HG02610 (cell line): ENCODE results near the gene GUCY2C.
"Not testable (repeated sequence)": the region's sequence is repeated elsewhere in the genome, so short reads cannot be mapped to it uniquely, and the experiment has no call there.

Experiments used
- ATAC-seq: cut with Tn5 transposase; IDR thresholded peaks from one replicate; pipeline ENCODE4 v1.9.1; 2021; ENCODE audit warnings: mild to moderate bottlenecking, moderate library complexity; ENCODE audit not compliant: unreplicated experiment

Gene GUCY2C

DNA sequence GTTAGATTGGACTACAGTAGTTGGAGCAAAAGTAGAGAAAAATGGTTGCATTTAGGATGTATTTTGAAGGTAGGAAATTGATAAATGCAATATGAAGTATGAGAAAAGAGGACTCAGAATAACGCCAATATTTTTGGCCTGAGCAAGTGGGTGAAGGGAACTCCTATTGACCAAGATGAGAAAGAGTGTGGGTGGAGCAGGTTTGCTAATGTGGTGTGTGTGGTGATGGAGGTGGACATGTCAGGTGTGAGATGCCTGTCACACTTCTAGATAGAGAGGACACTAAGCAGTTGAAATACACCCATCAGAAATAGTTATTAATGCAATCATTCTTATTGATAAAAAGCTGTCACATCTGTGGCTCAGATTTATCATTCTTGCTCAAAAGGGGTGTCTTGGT is 7.3 kb downstream of the GUCY2C start:
- peak; percentile 35 for ATAC-seq

GRCh38 chr12:14682231-14682630 is 14.2 kb downstream of the GUCY2C start:
- ATAC-seq: not testable (repeated sequence)

GRCh38 chr12:14681625-14682024 is 14.8 kb downstream of the GUCY2C start:
- no peak for ATAC-seq

GRCh38 chr12:14681190-14681589 is 15.2 kb downstream of the GUCY2C start:
- no peak for ATAC-seq

DNA sequence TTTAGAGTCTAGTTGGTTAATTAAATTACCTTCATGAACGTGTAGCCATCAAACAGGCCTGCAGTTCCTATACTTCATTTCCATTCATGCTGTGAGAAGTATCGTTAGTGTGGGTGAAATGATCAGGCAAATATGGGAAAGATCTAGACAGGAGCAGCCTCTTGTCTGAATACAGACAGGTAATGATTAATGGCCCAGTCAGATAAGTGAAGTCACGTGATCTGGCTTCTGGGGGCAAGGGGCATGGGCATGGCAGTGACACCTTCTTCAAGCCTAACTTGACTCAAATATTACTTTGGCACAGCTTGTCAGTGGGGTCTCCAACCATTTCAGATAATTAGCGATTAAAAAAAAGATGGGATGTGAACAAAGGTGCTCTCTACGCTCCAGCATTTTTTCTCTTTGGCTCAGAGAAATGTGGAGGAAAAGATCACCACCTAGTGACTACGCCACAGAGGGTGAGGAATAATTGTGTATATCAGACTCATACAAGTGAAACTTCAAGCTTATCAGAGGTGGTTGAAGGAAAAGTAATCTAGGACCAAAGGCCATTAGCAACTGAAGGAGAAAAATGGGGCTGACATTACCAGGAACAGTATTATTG is 17.8 kb downstream of the GUCY2C start:
- no peak for ATAC-seq

- no peak for ATAC-seq
Measured at GRCh38 chr12:14668591-14668990, 27.8 kb downstream of the GUCY2C start.

- no peak for ATAC-seq
Measured at GRCh38 chr12:14665354-14666348, 30.7 kb downstream of the GUCY2C start.

DNA sequence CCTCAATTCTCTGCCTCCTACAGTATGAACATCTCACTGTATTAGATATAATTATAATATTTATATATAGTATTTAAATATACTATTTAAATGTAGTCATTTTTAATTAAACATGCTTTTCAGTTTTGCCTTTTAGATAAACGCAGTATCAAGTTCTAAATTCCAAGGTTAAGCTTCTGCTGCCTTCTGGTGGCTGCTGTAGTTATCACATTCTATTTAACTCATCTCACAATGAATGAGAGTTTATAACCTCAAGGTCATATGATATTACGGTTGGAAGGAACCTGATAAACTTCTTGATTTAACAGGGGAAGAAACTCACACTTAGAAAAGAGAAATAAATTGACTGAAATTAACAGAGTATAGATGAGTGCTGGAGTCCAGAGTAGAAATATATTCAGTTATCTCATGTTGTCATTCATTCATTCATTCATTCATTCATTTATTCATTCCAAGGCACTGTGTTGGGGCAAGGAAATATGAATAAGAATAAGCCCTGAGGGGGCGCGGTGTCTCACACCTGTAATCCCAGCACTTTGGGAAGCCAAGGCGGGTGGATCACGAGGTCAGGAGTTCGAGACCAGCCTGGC is 31.9 kb downstream of the GUCY2C start:
- peak; percentile 45 for ATAC-seq

DNA sequence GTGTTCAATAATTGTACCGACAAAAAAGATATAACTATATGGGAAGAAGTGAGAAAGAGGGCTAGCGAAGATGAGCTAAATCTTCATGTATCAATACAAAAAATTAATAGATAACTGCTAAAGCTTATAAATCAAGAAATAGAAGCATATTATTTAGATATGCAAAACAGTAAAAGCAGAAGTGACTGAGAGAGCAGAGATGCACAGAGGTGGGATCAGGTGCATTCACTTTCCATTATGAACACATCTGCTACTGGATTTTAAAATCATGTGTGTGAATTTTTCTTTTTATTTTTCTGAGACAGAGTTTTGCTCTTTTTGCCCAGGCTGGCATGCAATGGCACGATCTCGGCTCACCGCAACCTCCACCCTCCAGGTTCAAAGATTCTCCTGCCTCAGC is 33.4 kb downstream of the GUCY2C start:
- no peak for ATAC-seq

- no peak for ATAC-seq
Measured at GRCh38 chr12:14656846-14657245, 39.6 kb downstream of the GUCY2C start.

DNA sequence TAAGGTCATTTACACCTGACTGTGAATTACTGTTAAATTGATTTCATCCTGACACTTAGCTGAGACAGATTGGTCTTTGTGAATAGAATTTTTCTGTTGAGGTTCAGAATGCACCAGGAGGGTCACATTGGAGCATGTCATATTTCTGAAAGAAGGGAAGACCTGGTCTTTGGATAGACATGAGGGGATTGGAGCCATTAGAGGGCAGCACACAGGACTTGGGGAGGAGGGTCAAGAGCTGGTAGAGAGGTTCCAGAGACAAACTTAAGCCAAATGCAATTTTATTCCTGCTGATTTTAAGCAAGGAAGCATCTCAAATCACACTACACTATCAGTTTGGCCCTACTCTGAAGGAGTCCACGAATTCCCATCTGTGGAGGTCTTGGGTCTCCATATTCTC is 41.1 kb downstream of the GUCY2C start:
- no peak for ATAC-seq

DNA sequence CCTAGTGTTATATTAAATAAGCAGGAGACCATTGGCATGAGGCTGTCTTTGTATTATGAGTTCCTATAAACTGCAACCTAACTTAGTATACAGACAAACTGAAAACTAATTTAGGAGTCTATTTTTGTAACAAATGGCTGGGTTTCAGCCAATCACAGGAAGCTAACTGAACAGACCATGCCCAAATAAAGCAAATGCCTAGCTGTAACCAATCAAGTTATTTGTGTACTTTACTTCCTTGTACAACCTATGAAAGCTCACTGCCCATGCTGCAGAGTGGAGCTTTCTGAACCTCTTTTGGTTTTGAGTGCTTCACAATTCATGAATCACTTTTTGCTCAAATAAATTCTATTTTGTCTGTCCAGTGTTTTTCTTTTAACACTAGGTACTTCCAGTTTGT is 41.6 kb downstream of the GUCY2C start:
- no peak for ATAC-seq

DNA sequence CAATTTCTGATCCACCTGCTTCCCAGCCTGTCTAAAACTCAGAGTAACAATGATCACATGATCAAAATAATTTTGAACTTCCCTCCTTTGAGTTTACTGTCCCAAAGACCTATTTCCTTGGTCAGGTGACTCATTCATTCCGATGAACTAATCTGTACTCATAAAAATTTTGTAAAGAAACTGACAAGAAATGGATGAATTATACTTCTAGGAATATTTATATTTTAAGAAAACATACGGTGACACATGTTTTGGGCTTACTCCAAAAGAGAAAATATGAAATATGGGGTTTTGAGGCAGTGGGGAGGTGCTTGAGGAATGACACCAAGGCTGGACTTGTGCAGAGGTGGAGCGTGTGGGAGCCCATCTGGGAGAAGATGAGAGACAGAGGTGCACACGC is 42.0 kb downstream of the GUCY2C start:
- ATAC-seq: no peak

DNA sequence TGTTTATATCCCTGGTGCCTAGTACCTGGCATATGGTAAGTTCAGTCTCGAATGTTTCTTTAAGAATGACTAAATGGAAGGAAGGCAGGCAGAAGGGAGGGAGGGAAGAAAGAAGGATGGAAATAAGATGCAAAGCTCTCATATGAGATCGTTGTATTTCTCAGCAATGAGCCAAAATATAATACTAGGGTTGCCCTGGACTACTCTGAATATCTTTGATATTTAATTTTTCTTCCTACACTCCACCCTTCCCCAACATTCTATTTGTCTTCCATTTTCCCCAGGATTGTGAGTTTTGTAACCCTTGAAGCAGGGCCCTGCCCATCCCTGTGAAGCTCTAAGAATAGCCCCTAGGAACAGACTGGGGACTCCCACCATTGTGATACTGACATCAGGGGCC is 43.9 kb downstream of the GUCY2C start:
- ATAC-seq: no peak

GRCh38 chr12:14651371-14651770 is 45.0 kb downstream of the GUCY2C start:
- ATAC-seq: no peak

DNA sequence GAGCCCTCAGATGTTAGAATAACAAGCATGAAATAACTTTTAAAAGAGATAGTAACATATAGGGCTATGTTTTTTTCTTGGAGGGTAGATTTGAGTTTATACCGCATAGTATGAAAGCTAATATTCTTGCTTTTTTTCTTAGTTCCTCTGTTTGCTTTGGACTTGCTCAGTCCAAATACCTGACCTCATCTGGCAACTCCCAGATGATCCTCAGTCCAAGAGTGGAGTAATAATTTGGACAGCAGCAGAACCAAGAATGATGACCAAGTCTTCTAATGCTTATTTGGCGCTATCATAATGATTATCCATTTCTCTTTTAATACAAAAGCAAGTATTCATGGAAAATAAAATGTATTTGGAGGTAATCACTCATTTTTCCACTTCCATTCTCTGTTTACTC is 45.6 kb downstream of the GUCY2C start:
- no peak for ATAC-seq

- ATAC-seq: no peak
Measured at GRCh38 chr12:14647028-14647750, 49.2 kb downstream of the GUCY2C start.

DNA sequence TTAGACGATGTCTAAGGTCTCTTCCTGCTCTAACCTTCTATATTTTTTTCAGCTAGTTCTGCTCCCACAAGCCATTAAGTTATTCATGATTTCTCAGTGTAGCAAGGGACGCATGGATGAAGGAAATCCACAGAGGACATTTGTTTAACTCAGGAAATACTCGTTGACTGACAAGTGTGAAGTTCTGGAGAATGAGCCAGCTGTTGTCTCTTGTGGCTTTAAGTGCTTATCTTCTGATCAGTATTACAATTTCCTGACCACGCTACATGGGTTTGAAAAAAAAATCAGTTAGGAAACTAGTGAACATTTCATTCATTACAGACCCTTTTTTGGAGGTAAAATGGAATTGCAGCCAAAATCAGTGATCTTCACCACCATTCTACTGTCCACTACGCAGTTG is 53.1 kb downstream of the GUCY2C start:
- no peak for ATAC-seq

- ATAC-seq: no peak
Measured at GRCh38 chr12:14638066-14638465, 58.3 kb downstream of the GUCY2C start.

DNA sequence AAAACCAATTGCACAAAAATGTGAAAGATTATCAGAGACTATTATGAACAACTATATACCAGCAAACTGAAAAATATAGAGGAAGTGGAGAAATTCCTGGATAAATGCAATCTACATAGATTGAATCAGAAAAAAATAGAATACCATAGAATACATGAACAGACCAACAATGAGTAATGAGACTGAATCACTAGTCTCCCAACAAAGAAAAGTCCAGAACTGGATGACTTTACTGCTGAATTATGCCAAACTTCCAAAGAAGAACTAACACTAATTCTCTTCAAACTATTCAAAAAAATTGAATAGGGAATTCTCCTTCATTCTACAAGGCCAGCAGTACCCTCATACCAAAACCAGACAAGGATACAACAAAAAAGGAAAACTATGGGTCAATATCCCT is 60.6 kb downstream of the GUCY2C start:
- ATAC-seq: no peak

DNA sequence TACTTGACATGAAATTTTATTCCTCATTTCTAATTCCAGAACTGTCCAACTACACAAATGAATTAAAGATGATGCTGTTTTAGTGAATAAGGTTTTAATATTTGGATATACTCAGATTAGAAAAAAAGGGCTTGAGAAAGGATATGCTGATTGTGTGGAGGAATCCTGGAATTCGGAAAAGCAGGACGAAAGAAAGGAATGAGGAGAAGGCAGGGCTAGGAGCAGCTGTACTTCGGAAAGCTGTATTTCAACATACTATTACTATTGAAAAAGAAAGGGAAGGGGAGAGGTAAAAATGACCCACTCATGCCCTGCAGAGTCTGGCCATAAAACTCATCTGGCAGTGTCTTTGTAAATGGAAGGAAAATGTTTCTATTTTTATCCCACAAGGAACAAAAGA is 65.6 kb downstream of the GUCY2C start:
- ATAC-seq: no peak
